OCI-M1 (cell line): ENCODE data around the gene TRIB2.
"Not testable (repeated sequence)": the region's sequence is repeated elsewhere in the genome, so short reads cannot be mapped to it uniquely, and the experiment has no call there.

Source experiments
- DNase-seq: peaks from one replicate; lab custom pipeline; 2025; lab: John Stamatoyannopoulos, UW

TRIB2 gene

DNA sequence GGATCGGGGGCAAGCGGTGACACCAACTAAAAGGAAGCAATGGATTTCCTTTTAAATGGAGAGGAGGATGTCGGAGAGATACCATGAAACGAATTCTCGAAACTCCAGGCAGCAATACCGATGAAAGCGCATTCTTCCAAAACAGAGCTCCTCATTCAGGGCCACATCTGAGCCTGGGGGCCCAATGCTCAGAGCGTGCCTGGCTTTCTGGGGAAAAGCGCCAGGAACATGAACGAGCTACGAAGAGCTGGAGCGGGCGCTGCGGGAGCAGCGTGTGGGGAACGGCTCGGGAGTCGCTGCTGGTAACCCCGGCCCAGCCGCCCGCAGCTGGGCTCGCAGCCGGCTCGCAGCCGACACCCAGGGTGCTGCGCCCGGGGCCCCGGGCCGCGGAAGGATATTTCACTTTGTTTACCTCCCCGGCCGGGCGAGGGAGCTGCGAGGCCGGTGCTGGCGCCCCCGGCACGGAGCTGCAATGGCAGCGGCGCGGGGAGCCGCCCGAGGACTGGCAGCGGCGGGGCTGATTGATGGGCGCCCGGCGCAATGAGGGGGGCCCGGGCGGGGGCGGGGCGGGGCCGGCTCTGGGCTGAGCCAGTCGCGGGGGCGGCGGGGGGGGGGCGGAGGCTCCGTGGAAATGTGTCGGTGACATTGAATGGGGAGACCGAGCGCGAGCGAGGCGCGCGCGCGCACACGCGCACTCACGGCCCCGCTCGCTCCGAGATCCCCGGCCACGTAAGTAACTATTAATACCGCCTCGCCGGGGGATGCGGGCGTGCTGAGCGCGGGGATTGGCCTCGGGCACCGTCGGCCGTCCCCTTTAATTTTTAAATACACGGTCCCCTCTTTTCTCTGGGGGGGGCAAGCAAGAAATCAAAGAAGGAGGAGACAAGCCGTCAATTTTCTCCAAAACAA is at the start of gene TRIB2:
Gene TRIB2, plus strand, starts transcription at position 655 of the 909 bp plus-strand sequence. CDS start 1,372 bp downstream, outside the sequence.
- DNase-seq: peak; percentile 89

GRCh38 chr2:12669036-12669435 is 47.7 kb upstream of the TRIB2 start:
- DNase-seq: no peak

DNA sequence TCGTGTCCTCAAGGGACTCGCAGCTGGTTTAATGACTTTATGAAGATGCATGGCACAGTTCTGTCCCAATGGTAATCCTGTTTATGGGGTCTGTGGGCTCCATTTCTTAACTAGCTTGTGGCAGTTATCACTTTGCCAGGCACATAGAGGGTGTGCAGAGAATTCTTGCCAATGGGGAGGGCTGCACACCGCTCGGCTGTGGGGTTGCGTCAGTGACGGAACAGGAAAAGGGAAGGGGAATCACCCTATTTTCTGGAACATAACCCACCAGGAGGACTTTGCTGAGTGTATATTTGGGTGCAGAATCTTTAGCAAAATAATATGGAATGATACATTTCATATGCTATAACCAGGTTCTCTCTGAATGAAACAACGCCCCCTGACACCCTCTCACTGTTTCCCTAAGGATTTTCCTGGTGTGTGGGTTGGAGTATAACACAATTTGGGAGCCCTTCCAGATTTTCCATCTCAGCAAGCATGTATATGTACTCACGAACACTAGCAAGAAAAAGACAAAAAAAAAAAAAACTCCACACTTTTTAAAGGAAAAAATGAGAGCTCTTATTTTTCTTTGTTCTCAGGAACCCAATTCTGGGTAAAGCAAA is 43.9 kb upstream of the TRIB2 start:
- no peak for DNase-seq

DNA sequence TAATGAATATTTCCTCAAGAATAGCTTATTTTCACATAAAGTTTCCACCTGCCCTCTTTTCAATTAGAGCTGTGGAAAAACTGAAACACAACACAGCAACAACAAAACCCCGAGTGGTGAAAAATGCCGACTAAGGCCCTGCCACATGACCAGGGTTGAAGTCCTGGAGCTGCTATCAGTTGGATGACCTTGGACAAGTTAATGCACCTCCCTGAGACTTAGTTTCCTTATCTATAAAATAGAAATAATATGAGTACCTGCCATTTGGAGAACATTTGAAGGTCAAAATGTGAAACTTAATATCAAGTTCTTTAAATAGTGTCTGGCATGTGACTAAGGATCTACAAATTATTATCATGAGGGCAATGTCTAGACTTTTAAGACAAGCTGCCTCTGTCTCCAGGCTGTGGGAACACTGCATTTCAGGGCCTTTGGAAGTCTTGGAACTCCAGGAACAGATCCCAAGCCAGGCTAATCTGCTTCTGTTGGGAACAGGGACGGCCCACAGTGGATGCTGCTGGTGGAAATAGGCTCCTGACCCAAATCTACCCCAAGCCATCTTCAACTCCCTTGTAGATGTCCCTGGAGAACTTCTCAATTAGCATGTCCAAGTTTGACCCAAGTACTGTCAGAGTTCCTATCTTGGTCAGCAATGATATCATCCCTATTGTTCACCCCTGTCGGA is 42.0 kb upstream of the TRIB2 start:
- DNase-seq: peak; percentile 8

- DNase-seq: peak; percentile 64
These were observed 41.4 kb upstream of the TRIB2 start for GRCh38 chr2:12675352-12675795.

GRCh38 chr2:12675801-12676200 is 40.9 kb upstream of the TRIB2 start:
- DNase-seq: no peak

DNA sequence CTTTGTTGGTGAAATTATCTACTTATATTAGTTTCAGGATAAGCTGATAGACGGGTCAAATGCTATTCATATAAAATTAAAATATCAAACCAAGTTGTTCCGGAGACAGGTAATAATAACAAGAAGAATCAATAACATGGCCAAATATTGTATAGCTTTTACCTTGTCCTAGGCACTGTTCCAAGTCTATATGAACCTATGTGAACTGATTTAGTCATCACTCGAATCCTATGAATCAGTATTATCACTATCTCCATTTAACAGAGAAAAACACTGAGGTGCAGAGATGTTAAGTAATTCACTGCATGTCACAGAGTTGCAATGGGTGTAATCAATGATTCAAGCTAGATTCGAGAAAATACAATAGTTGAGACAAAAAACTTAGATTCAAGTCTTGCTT is 40.0 kb upstream of the TRIB2 start:
- no peak for DNase-seq

- DNase-seq: no peak
These were observed 38.5 kb upstream of the TRIB2 start for GRCh38 chr2:12678186-12678585.

DNA sequence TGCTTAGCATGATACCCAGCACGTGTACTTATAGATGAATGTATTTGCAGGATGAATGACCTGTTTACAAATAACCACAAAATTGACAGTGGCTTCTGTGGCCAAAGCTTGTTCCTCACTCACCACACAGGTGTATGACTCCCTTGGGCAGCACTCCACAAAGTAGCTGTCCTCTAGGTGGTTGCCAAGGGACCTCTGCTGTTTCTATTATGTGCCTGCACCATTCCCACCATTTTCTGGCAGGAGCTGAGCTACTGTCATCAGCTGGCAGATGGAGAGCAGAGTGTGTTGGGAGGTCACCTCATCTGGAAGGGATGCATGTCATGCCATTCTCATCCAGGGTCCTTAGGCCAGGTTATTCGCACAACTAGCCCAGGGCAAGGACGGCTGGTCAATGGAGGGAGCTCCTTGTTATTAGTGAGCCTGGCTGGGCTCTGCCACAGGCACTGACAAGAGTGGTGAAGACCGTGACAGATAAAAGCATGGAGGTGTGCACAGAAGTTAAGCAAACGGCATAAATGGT is 37.1 kb upstream of the TRIB2 start:
- no peak for DNase-seq

DNA sequence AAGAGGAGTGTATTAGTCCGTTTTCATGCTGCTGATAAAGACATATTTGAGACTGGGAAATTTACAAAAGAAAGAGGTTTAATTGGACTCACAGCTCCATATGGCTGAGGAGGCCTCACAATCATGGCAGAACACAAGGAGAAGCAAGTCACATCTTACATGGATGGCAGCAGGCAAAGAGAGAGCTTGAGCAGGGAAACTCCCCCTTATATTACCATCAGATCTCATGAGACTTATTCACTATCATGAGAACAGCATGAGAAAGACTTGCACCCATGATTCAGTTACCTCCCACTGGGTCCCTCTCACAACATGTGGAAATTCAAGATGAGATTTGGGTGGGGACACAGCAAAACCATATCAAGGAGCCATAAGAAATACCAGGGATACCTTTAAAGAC is 36.6 kb upstream of the TRIB2 start:
- DNase-seq: not testable (repeated sequence)

DNA sequence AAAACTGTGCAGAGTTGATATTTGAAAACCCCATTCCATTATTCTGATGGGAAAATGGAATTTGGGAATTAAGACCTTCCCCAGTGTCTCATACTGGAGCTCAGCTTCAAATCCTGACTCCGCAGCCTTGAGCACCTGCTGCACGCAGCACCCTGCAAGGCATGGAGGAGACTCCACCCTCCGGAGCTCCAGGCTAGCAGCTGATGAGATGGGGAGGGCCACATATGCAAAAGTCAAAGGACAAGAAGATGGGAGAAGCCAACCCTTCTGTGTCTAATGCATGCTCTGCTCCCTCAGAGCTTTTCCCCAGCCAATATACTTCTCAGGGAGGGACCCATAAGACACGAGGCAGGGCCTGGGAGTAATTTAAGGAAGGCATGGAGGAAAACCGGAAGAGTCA is 34.7 kb upstream of the TRIB2 start:
- DNase-seq: no peak

DNA sequence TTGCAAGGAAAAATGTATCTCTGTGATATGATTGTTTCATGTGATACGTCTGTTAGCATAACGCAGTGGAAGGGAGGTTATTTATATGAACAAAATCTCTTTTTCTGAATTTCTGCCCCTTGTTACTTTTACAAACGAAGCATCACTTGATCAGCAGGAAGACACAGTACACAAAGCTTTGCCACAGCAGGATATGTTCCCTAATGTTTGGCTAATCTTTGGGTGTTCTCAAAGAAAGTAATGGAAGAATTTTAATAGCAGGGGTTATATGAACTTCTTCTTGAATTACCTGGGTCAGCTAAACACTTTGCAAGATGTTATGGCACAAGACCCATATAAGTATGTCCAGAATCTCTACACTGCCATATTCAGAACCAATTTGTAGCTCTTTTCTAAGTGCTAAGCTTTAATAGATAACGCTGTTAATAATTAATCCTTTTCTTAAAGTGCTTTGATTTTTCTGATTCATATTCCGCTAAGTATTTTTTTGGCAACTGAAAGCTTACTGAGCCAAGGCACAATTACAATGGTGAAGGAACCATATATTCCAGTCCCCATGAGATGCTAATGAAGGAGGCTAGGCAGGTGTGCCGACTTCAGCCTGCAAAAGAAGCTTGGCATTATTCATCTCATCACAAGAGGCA is 33.2 kb upstream of the TRIB2 start:
- no peak for DNase-seq

DNA sequence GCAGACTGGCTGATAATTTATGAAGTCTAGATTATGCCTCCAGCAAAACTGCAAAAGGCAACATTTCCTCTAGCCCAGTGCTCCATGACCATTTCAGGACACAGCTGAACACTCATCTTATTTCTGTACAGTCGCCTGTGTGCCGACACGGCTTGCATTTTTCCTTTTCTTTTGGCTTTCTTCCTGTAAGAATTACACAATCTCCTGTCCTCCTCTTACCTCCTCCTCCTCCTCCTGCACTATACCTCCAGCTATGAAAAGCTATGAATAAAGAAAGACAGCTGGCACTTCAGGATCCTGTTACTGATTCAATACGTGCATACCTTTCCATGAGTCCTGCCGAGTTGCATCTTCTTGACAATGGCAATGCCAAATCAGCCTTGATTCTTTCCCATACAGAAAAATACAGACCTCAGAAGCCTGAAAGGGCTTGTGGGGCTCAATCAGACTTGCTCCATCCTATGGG is 32.2 kb upstream of the TRIB2 start:
- DNase-seq: no peak

- no peak for DNase-seq
These were observed 31.6 kb upstream of the TRIB2 start for GRCh38 chr2:12685145-12685544.

- no peak for DNase-seq
These were observed 30.8 kb upstream of the TRIB2 start for GRCh38 chr2:12685956-12686355.

DNA sequence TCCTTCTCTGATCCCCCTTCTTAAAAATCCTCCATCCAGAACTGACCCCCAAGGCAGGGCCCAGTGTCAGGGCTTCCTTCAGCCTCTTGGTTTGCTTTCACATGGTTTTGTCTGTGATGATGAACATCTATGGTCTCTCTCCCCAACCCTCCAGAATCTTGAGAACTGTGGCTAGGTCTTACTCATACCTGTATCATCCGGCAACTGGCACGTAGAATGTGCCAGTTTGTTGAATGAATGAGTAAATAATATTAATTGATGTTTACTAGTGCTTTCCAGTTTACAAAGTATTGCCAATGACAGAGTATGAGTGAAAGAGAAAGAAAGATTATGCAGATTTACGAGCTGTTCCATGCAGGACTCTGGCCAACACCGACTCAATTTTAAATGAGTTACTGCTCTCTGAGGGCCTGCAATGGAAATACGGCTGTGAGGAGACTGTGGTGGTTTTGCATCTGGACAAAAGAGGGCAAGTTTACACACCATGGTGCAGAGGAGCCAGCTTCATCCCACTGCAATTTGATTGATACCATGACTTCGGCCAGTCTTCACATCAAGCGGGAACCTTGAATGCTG is 29.9 kb upstream of the TRIB2 start:
- no peak for DNase-seq

DNA sequence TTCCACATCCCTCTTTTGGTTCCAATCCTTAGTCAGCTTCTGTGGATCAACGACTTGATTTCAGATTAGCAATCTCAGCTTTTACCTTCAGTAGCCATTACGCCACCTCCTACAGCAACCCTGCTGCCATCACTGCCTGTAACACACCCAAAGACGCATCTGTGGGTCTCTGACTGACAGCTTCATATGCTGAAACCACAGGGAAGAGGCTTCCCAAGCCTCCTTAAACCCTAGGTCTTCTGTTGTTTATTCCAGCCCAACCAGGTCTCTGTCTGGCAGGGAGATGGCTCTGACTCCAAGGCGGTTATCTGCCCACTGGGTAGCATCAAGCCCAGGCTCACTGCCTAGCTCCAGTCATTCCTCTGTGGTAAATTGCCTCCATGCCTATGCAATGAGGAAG is 28.6 kb upstream of the TRIB2 start:
- no peak for DNase-seq

DNA sequence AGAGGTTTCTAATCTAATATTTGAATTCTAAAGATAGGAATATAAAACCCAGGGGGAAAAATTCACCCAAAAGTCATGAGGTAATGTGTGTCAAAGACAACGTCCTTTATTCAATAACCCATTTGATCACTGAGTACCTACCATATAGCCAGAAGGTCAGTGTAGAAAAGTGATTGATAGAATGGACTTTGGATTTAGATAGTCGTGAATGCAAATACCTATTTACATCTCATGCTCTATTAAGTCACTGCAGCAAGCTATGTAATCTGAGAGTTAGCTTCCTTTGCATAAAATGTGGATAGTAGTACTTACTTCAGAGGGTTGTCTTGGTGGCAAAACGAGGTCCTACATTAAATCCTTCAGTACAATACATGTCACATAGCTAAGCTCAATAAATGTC is 27.8 kb upstream of the TRIB2 start:
- no peak for DNase-seq

GRCh38 chr2:12693509-12693908 is 23.2 kb upstream of the TRIB2 start:
- no peak for DNase-seq

- peak; percentile 28 for DNase-seq
These were observed 21.6 kb upstream of the TRIB2 start for GRCh38 chr2:12694990-12695774.

- DNase-seq: no peak
These were observed 19.1 kb upstream of the TRIB2 start for GRCh38 chr2:12697617-12698016.
